ENCODE results near the gene TMEM256. TPM values are rescaled to one million over a fixed set of nuclear protein-coding genes. Genes with fewer than 3 reads are reported as not detected.
A peak's percentile ranks its signal among the peaks of the same experiment; 100 is the strongest.

Gene TMEM256
- 100 to 1,000 TPM in 3 of 4 donors, 10 to 100 TPM in 1; 26.0 to 131 (median 115) TPM for total RNA-seq

GRCh38 chr17:7403977-7404736 lies at the start of gene TMEM256:
TSS of gene TMEM256 (minus strand) at chr17:7404097. CDS start at chr17:7404084, 13 bp downstream.
- intact Hi-C loops (cut with DNase I; ENCODE audit: low total_unique reads) = no loop called here
- Histone ChIP-seq H3K27me3 (no peaks in the 10 kb centered on the region), H3K27ac (peak within 1 kb of the TSS; percentile 93 to 94), H3K4me3 (peak within 1 kb of the TSS; percentile 54 to 73), H3K4me1 (peaks cover 0 to 5% of the 10 kb centered on the region in 2 donors), H3K9me3 (no peaks in the 10 kb centered on the region), H3K36me3 (no peaks in the 10 kb centered on the region)
- peak; percentile 98 to 99 for DNase-seq
- peak in 2 of 4 experiments; percentile 45 to 46 for TF ChIP-seq CTCF (IDR thresholded peaks at IDR 0.05)
- TF ChIP-seq POLR2A (IDR thresholded peaks at IDR 0.05) = peak; percentile 96 to 99

GRCh38 chr17:7448461-7448860 lies 44.6 kb upstream of the TMEM256 start:
- intact Hi-C loops (cut with DNase I; ENCODE audit: low total_unique reads) = no loop called here
- H3K27me3 ChIP-seq = peaks cover 0 to 5% of the 10 kb centered on the region in 2 donors
- H3K9me3 ChIP-seq = no peaks in the 10 kb centered on the region
- DNase-seq = no peak
- H3K4me1 ChIP-seq = peaks cover 0 to 13% of the 10 kb centered on the region in 2 donors
- H3K36me3 ChIP-seq = no peaks in the 10 kb centered on the region
- no peak overlapping the region for H3K27ac ChIP-seq
- TF ChIP-seq POLR2A (IDR thresholded peaks at IDR 0.05) = no peak
- TF ChIP-seq CTCF (IDR thresholded peaks at IDR 0.05) = no peak
- no peak overlapping the region for H3K4me3 ChIP-seq

GRCh38 chr17:7445619-7445968 lies 41.7 kb upstream of the TMEM256 start:
- H3K4me3 ChIP-seq = peak overlapping the region in 1 of 2 donors; percentile 4
- no peak for DNase-seq
- peaks cover 0 to 16% of the 10 kb centered on the region in 2 donors for H3K4me1 ChIP-seq
- TF ChIP-seq CTCF (IDR thresholded peaks at IDR 0.05) (no peak), POLR2A (IDR thresholded peaks at IDR 0.05) (no peak)
- H3K27ac ChIP-seq = no peak overlapping the region
- peaks cover 0 to 5% of the 10 kb centered on the region in 2 donors for H3K27me3 ChIP-seq
- H3K36me3 ChIP-seq = no peaks in the 10 kb centered on the region
- no peaks in the 10 kb centered on the region for H3K9me3 ChIP-seq
- intact Hi-C loops (cut with DNase I; ENCODE audit: low total_unique reads) = no loop called here

GRCh38 chr17:7444682-7445618 lies 41.1 kb upstream of the TMEM256 start, which contains the start of gene CHRNB1:
TSS of gene CHRNB1 (plus strand) at chr17:7445061. CDS start at chr17:7445128, 67 bp downstream.
- Histone ChIP-seq H3K27me3 (peaks cover 0 to 9% of the 10 kb centered on the region in 2 donors), H3K36me3 (no peaks in the 10 kb centered on the region), H3K27ac (no peak within 1 kb of the TSS), H3K4me3 (peak within 1 kb of the TSS in 1 of 2 donors; percentile 4), H3K4me1 (peaks cover 0 to 18% of the 10 kb centered on the region in 2 donors), H3K9me3 (no peaks in the 10 kb centered on the region)
- intact Hi-C loops (cut with DNase I; ENCODE audit: low total_unique reads) = no loop called here
- no peak for TF ChIP-seq POLR2A (IDR thresholded peaks at IDR 0.05)
- TF ChIP-seq CTCF (IDR thresholded peaks at IDR 0.05) = no peak
- DNase-seq = peak; percentile 54 to 60

All from uterus (tissue), 4 donors.